Esophagus squamous epithelium (tissue), 5 donors: ENCODE results near the gene NUP98. TPM values are rescaled to one million over a fixed set of nuclear protein-coding genes. Genes with fewer than 3 reads are reported as not detected.

Experiments
- DNase-seq: peaks from one replicate; lab custom pipeline; 2025; lab: John Stamatoyannopoulos, UW
- H3K27ac ChIP-seq, 4 donors: fragments of 200-600 bp; sonication (generic); one replicate each; pipeline ENCODE4 v1.5.1; 2016 to 2019; ENCODE audit warnings: mild to moderate bottlenecking in 1 of 4
- H3K27me3 ChIP-seq, 4 donors: fragments of 200-600 bp; sonication (generic); 1 replicate in 3 of 4; 2 replicates in 1 of 4; pipeline versions ENCODE4 v1.5.1 to v1.6.0; 2017 to 2021; ENCODE audit warnings: antibody characterized with exemption in 1 of 4
- H3K36me3 ChIP-seq, 3 donors: fragments of 200-600 bp; sonication (generic); one replicate each; pipeline ENCODE4 v1.5.1; 2016 to 2019
- H3K4me1 ChIP-seq, 3 donors: fragments of 200-600 bp; sonication (generic); one replicate each; pipeline ENCODE4 v1.5.1; 2017 to 2019
- H3K4me3 ChIP-seq, 4 donors: fragments of 200-600 bp; sonication (generic); 1 replicate in 3 of 4; 2 replicates in 1 of 4; pipeline ENCODE4 v1.5.1; 2016 to 2019; ENCODE audit warnings: mild to moderate bottlenecking in 2 of 4, moderate library complexity in 1 of 4
- H3K9me3 ChIP-seq, 3 donors: fragments of 200-600 bp; sonication (generic); one replicate each; pipeline ENCODE4 v1.5.1; 2016 to 2019
- POLR2A ChIP-seq, 4 donors: fragments of 450-650 bp; IDR thresholded peaks; one replicate each; pipeline ENCODE4 v1.6.1; 2017; ENCODE audit warnings: antibody characterized with exemption in 4 of 4, mild to moderate bottlenecking in 4 of 4, moderate library complexity in 3 of 4
- WGBS, 2 donors: methylation state at CpG; one replicate each; pipeline ENCODE4 v1.1.5; 2018; 5-methylcytosine and 5-hydroxymethylcytosine counted together
- intact Hi-C: fragments of 100-400 bp; cut with DNase I; formaldehyde crosslinking; loops from one replicate; pipeline ENCODE4 v1.15.0; 2022
- total RNA-seq, 4 donors: library from RNA; depleted of rRNA; stranded (reverse); fragments of >200 nt; gene quantifications; one replicate each; pipeline ENCODE4 v1.1.0, GENCODE V29; 2016
- TF ChIP-seq, protein P1 (sequence below), 6 experiments: fragments of 450-650 bp in 4 of 6; fragments of 200-600 bp in 2 of 6; sonication (generic) in 2 of 6; IDR thresholded peaks; one replicate each; pipeline ENCODE4 v1.5.1; 2016 to 2019; ENCODE audit warnings: antibody characterized with exemption in 6 of 6, mild to moderate bottlenecking in 4 of 6, moderate library complexity in 4 of 6
- donor health status: DM: yes; HTN: yes; CAD: no.

The NUP98 gene
- total RNA-seq, 4 donors from 2014 or later = 54.2 to 110 (median 79.2) TPM

- Histone ChIP-seq H3K4me3 (no peak overlapping the region), H3K27me3 (peaks cover 0 to 18% (median 0%) of the 10 kb centered on the region in 4 donors), H3K9me3 (no peaks in the 10 kb centered on the region), H3K36me3 (no peaks in the 10 kb centered on the region), H3K27ac (no peak overlapping the region), H3K4me1 (peaks cover 10 to 22% (median 10%) of the 10 kb centered on the region in 3 donors)
- no peak for DNase-seq
- 43 to 53% methylated on average over 3 to 6 of the region's 8 CpGs for WGBS, 2 donors
- TF ChIP-seq, protein P1, sequence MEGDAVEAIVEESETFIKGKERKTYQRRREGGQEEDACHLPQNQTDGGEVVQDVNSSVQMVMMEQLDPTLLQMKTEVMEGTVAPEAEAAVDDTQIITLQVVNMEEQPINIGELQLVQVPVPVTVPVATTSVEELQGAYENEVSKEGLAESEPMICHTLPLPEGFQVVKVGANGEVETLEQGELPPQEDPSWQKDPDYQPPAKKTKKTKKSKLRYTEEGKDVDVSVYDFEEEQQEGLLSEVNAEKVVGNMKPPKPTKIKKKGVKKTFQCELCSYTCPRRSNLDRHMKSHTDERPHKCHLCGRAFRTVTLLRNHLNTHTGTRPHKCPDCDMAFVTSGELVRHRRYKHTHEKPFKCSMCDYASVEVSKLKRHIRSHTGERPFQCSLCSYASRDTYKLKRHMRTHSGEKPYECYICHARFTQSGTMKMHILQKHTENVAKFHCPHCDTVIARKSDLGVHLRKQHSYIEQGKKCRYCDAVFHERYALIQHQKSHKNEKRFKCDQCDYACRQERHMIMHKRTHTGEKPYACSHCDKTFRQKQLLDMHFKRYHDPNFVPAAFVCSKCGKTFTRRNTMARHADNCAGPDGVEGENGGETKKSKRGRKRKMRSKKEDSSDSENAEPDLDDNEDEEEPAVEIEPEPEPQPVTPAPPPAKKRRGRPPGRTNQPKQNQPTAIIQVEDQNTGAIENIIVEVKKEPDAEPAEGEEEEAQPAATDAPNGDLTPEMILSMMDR (IDR thresholded peaks at IDR 0.05) = no peak
- no peak for TF ChIP-seq POLR2A (IDR thresholded peaks at IDR 0.05)
- intact Hi-C loops = no loop called here
Measured at GRCh38 chr11:3641191-3641590, 156.2 kb downstream of the NUP98 start.

DNA sequence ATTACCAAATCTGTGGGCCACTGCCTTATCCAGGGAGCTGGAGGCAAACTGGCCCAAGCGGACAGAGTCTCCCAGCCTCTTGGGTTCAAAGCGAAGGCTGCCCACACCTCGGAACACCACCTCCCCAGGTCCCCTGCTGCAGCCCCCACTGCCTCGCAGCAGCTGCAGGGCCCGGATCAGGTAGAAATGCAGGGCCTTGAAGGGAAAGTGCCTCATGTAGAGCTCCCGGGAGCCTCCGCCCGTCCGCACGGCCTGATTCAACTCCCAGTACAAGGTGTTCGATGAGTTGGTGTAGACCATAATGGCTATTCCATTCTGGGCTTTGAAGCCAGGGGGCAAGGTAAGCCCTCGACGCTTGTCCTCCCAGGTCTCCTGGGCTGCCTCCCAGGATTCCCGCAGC is 157.5 kb downstream of the NUP98 start:
- Histone ChIP-seq H3K4me1 (peaks cover 10 to 22% (median 10%) of the 10 kb centered on the region in 3 donors), H3K27me3 (peaks cover 0 to 18% (median 0%) of the 10 kb centered on the region in 4 donors), H3K4me3 (no peak overlapping the region), H3K36me3 (no peaks in the 10 kb centered on the region), H3K9me3 (no peaks in the 10 kb centered on the region), H3K27ac (no peak overlapping the region)
- no peak for TF ChIP-seq POLR2A (IDR thresholded peaks at IDR 0.05)
- TF ChIP-seq, protein P1 (IDR thresholded peaks at IDR 0.05) = no peak
- WGBS, 2 donors = 92 to 100% methylated on average over 1 to 5 of the region's 14 CpGs
- intact Hi-C loops = no loop called here
- DNase-seq = no peak

DNA sequence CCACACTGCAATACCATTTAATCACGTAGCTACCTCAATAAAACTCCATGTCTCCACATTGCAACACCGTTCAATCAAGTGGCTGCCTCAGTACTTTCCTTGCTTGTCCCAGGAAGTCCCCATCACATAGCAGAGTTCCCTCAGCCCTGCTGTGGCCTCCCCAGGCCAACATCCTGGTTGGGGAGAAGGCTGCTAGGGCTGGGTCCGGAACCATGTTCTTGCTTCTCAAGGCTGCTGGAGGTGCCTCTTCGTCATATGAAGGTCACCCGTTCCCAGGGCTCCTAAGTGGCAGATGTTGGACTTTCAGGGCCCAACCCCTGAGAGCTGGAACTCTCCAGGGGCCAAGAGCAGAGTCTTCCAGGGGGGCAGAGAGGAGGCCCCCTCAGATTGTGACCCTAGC is 158.8 kb downstream of the NUP98 start:
- TF ChIP-seq, protein P1 (IDR thresholded peaks at IDR 0.05) = no peak
- no peak for TF ChIP-seq POLR2A (IDR thresholded peaks at IDR 0.05)
- H3K4me1 ChIP-seq = peaks cover 10 to 20% (median 10%) of the 10 kb centered on the region in 3 donors
- no peak overlapping the region for H3K27ac ChIP-seq
- DNase-seq = no peak
- intact Hi-C loops = no loop called here
- H3K9me3 ChIP-seq = no peaks in the 10 kb centered on the region
- H3K27me3 ChIP-seq = peaks cover 0 to 12% (median 0%) of the 10 kb centered on the region in 4 donors
- 83 to 96% methylated on average over 2 to 3 of the region's 5 CpGs for WGBS, 2 donors
- H3K4me3 ChIP-seq = no peak overlapping the region
- no peaks in the 10 kb centered on the region for H3K36me3 ChIP-seq

- no peak for DNase-seq
- TF ChIP-seq, protein P1 (IDR thresholded peaks at IDR 0.05) = no peak
- no peak for TF ChIP-seq POLR2A (IDR thresholded peaks at IDR 0.05)
- Histone ChIP-seq H3K9me3 (no peaks in the 10 kb centered on the region), H3K27me3 (peaks cover 0 to 6% (median 0%) of the 10 kb centered on the region in 4 donors), H3K27ac (no peak overlapping the region), H3K4me3 (no peak overlapping the region), H3K4me1 (peaks cover 0 to 7% (median 1%) of the 10 kb centered on the region in 3 donors), H3K36me3 (no peaks in the 10 kb centered on the region)
- intact Hi-C loops = no loop called here
- WGBS, 2 donors = 73 to 80% methylated on average over 5 to 6 of the region's 13 CpGs
Measured at GRCh38 chr11:3637201-3637600, 160.2 kb downstream of the NUP98 start.

DNA sequence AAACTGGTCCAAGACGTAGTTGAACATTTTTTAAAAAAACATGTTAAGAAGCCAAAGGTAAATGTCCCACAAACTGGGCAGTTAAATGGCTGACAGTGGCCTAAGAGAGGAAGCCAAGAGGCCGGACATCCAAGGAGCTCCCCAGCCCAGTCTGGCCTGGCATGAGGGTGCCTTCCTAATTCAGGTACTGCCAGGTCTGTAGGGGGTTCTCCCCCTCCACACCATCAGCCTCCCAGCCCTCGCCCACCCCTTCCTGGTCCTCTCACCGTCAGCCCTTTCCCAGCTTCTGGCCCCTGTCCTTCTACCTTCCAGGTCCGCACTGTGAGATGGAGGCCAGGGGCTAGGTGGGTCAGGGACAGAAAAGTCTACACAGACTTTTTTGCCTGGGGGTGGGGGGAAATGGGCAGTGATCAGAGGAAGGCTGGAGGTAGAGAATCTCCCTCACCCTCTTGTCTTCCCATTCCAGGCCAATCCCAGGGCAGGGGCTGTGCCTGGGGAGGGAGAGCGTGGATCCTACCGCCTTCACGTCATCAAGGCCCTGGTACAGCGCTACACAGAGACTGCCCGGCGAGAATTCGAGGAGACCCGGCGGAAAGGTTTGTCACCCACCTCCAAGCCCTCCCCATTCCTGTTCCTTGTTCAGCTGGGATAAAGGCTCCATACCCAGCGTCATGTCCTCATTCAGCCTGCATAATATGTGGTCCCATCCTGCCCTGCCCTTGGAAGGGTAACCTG is 161.5 kb downstream of the NUP98 start:
- TF ChIP-seq POLR2A (IDR thresholded peaks at IDR 0.05) = no peak
- TF ChIP-seq, protein P1 (IDR thresholded peaks at IDR 0.05) = no peak
- intact Hi-C loops = no loop called here
- Histone ChIP-seq H3K4me1 (no peaks in the 10 kb centered on the region), H3K36me3 (no peaks in the 10 kb centered on the region), H3K27ac (no peak overlapping the region), H3K27me3 (no peaks in the 10 kb centered on the region), H3K9me3 (no peaks in the 10 kb centered on the region), H3K4me3 (no peak overlapping the region)
- 83 to 88% methylated on average over 8 to 13 of the region's 15 CpGs for WGBS, 2 donors
- no peak for DNase-seq
